SK-N-SH (cell line): Measurements from ENCODE around the gene EDN1. TPM values are rescaled to one million over a fixed set of nuclear protein-coding genes. Genes with fewer than 3 reads are reported as not detected.

Source experiments
- CTCF ChIA-PET: fragments of 300-600, 350-600 bp; formaldehyde crosslinking; extraction: SDS; loops from one replicate; lab custom pipeline; 2021; lab: Yijun Ruan, JAX
- POLR2A ChIA-PET: fragments of 350-600 bp; sonication (Branson Sonifier 250); formaldehyde crosslinking; extraction: SDS; loops from one replicate; lab custom pipeline; 2020; ENCODE audit warnings: antibody characterized with exemption, inconsistent platforms; lab: Yijun Ruan, JAX
- DNase-seq: peaks from one replicate; pipeline ENCODE4 v3.0.0; 2012
- H2AFZ ChIP-seq: fragments of 200-600 bp; sonication (generic); 2 replicates; pipeline ENCODE4 v1.8.1; 2016; ENCODE audit warnings: antibody characterized with exemption, mild to moderate bottlenecking, low read depth
- H3F3A ChIP-seq: fragments of 200-600 bp; sonication (generic); replicated peaks from 2 replicates; pipeline ENCODE3; 2016; ENCODE audit warnings: antibody characterized with exemption, mild to moderate bottlenecking; ENCODE audit not compliant: insufficient read depth
- H3K27ac ChIP-seq, 2 experiments: fragments of 200-500 bp in 1 of 2; fragments of 200-600 bp in 1 of 2; sonication (Bioruptor generic) in 1 of 2; sonication (generic), shearing (Covaris generic) in 1 of 2; 2 replicates each; pipeline versions ENCODE4 v1.5.1 to v1.6.1; 2014 to 2016; ENCODE audit warnings: low read depth in 2 of 2, inconsistent platforms in 1 of 2, low read length in 1 of 2, mild to moderate bottlenecking in 1 of 2, mixed read lengths in 1 of 2
- H3K27me3 ChIP-seq: fragments of 200-600 bp; sonication (generic), shearing (Covaris generic); 2 replicates; pipeline ENCODE4 v1.6.1; 2016; ENCODE audit warnings: mixed run types; ENCODE audit not compliant: insufficient read depth
- H3K36me3 ChIP-seq, 2 experiments: fragments of 200-500 bp in 1 of 2; fragments of 200-600 bp in 1 of 2; sonication (Bioruptor generic) in 1 of 2; sonication (generic) in 1 of 2; replicated peaks in 1 of 2; 2 replicates each; pipeline versions ENCODE3 to v1.5.1; 2014 to 2016; ENCODE audit warnings: low read length in 1 of 2, mild to moderate bottlenecking in 1 of 2; ENCODE audit not compliant: insufficient read depth in 2 of 2, control insufficient read depth in 1 of 2
- H3K4me1 ChIP-seq, 2 experiments: fragments of 200-500 bp in 1 of 2; fragments of 200-600 bp in 1 of 2; sonication (Bioruptor generic) in 1 of 2; sonication (generic), shearing (Covaris generic) in 1 of 2; 2 replicates each; pipeline versions ENCODE4 v1.5.1 to v1.6.1; 2014 to 2016; ENCODE audit warnings: low read depth in 1 of 2, low read length in 1 of 2, mixed run types in 1 of 2; ENCODE audit not compliant: insufficient read depth in 2 of 2, control insufficient read depth in 1 of 2
- H3K4me2 ChIP-seq: fragments of 200-600 bp; sonication (generic), shearing (Covaris generic); 2 replicates; pipeline ENCODE4 v1.6.1; 2017; ENCODE audit warnings: mixed run types
- H3K4me3 ChIP-seq, 2 experiments: fragments of 200-500 bp in 1 of 2; fragments of 200-600 bp in 1 of 2; sonication (Bioruptor generic) in 1 of 2; sonication (generic), shearing (Covaris generic) in 1 of 2; 2 replicates each; pipeline versions ENCODE4 v1.5.1 to v1.8.1; 2014 to 2016; ENCODE audit warnings: low read depth in 2 of 2, inconsistent platforms in 1 of 2, low read length in 1 of 2, mild to moderate bottlenecking in 1 of 2, mixed read lengths in 1 of 2, moderate library complexity in 1 of 2
- H3K79me2 ChIP-seq: fragments of 200-600 bp; sonication (generic); 2 replicates; pipeline ENCODE4 v1.8.1; 2017; ENCODE audit warnings: mild to moderate bottlenecking; ENCODE audit not compliant: insufficient read depth
- H3K9ac ChIP-seq: fragments of 200-600 bp; sonication (generic); 2 replicates; pipeline ENCODE4 v1.6.1; 2017; ENCODE audit warnings: mixed run types
- H3K9me2 ChIP-seq: fragments of 200-600 bp; sonication (generic); 2 replicates; pipeline ENCODE4 v1.6.1; 2017; ENCODE audit warnings: mixed run types
- H3K9me3 ChIP-seq: fragments of 200-600 bp; sonication (generic); 2 replicates; pipeline ENCODE4 v1.6.1; 2017; ENCODE audit warnings: mixed run types, mild to moderate bottlenecking, moderate library complexity
- H4K20me1 ChIP-seq: fragments of 200-600 bp; sonication (generic); 2 replicates; pipeline ENCODE4 v1.6.1; 2017; ENCODE audit warnings: mild to moderate bottlenecking, mixed run types; ENCODE audit not compliant: insufficient read depth
- EP300 ChIP-seq, 2 experiments: IDR thresholded peaks; 2 replicates each; pipeline versions ENCODE4 v1.4.0 to v1.6.1; 2012; ENCODE audit warnings: borderline replicate concordance in 1 of 2, low read depth in 1 of 2, low read length in 1 of 2
- FOXM1 ChIP-seq: IDR thresholded peaks from 2 replicates; pipeline ENCODE4 v1.4.0; 2012; ENCODE audit warnings: low read depth, mild to moderate bottlenecking
- GABPA ChIP-seq: IDR thresholded peaks from 2 replicates; pipeline ENCODE4 v1.4.0; 2012; ENCODE audit warnings: low read depth, mild to moderate bottlenecking
- JUND ChIP-seq: IDR thresholded peaks from 2 replicates; pipeline ENCODE4 v1.4.0; 2012
- MXI1 ChIP-seq: IDR thresholded peaks from 2 replicates; pipeline ENCODE4 v1.6.1; 2012; ENCODE audit warnings: mild to moderate bottlenecking, low read depth, low read length, improper control_type of control experiment
- NFIC ChIP-seq: IDR thresholded peaks from 2 replicates; pipeline ENCODE4 v1.4.0; 2012; ENCODE audit warnings: borderline replicate concordance
- NRF1 ChIP-seq: IDR thresholded peaks from 2 replicates; pipeline ENCODE4 v1.6.1; 2012; ENCODE audit warnings: low read depth, mild to moderate bottlenecking, low read length
- RAD21 ChIP-seq: IDR thresholded peaks from 2 replicates; pipeline ENCODE4 v1.6.1; 2012; ENCODE audit warnings: mild to moderate bottlenecking, low read length
- RFX5 ChIP-seq: IDR thresholded peaks from 2 replicates; pipeline ENCODE4 v1.6.1; 2012; ENCODE audit warnings: mild to moderate bottlenecking, improper control_type of control experiment, low read length
- SIN3A ChIP-seq: IDR thresholded peaks from 2 replicates; pipeline ENCODE4 v1.6.1; 2012; ENCODE audit warnings: low read depth, mild to moderate bottlenecking, low read length, moderate library complexity, borderline replicate concordance
- SMC3 ChIP-seq: IDR thresholded peaks from 2 replicates; pipeline ENCODE4 v1.6.1; 2012; ENCODE audit warnings: low read depth, low read length, improper control_type of control experiment
- TAF1 ChIP-seq: IDR thresholded peaks from 2 replicates; pipeline ENCODE4 v1.6.1; 2012; ENCODE audit warnings: low read depth, mild to moderate bottlenecking, low read length, moderate library complexity, borderline replicate concordance
- TCF12 ChIP-seq: IDR thresholded peaks from 2 replicates; pipeline ENCODE4 v1.4.0; 2012
- YY1 ChIP-seq: IDR thresholded peaks from 2 replicates; pipeline ENCODE4 v1.4.0; 2012; ENCODE audit warnings: low read depth, mild to moderate bottlenecking
- WGBS: methylation state at CpG from one replicate; pipeline ENCODE4 v1.1.6; 2017; ENCODE audit warnings: low lambda C conversion rate; 5-methylcytosine and 5-hydroxymethylcytosine counted together
- polyA plus RNA-seq, 3 experiments: library from polyadenylated mRNA; depleted of rRNA; stranded (reverse); fragments of >200 nt; gene quantifications; 2 replicates each; pipeline ENCODE4 v1.2.3, GENCODE V29; 2012
- TF ChIP-seq, protein P1 (sequence below): IDR thresholded peaks from 2 replicates; pipeline ENCODE4 v1.6.1; 2012; ENCODE audit warnings: mild to moderate bottlenecking, low read depth, low read length, moderate library complexity
- TF ChIP-seq, protein P2 (sequence below): IDR thresholded peaks from 2 replicates; pipeline ENCODE4 v1.4.0; 2012; ENCODE audit warnings: low read depth
- TF ChIP-seq, protein P3 (sequence below): fragments of 150-350 bp; IDR thresholded peaks from 2 replicates; pipeline ENCODE4 v1.6.1; 2017; ENCODE audit warnings: antibody characterized with exemption, low read length, low read depth, borderline replicate concordance
- TF ChIP-seq, protein P4 (sequence below): IDR thresholded peaks from 2 replicates; pipeline ENCODE4; 2012
- TF ChIP-seq, protein P5 (sequence below): fragments of 150-350 bp; IDR thresholded peaks from 2 replicates; pipeline ENCODE4 v1.6.1; 2016; ENCODE audit warnings: mild to moderate bottlenecking, low read depth, low read length

EDN1 gene
- polyA plus RNA-seq, 1 of the 3 experiments (the other 2 are of a cell fraction): 1.3 TPM

DNA sequence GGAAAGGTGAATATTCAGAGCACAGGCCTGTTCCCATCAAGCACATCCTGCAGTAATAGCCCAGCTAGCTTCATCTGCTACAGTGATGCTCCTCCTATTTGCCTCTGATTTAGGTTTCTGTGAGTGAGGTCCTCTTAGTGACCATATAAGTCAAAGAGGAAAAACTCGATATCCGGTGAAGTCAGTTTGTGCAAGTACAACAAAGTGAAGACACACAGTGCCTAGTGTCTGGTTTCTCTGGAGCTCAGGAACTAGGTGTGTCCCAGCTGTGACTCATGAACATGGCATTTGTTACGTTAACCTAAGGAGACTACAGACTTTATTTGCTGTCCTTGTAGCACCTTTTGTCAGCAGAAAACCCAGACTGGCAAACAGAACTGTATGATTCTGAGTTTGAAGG is 33.9 kb downstream of the EDN1 start:
- Histone ChIP-seq H3K27me3 (no peaks in the 10 kb centered on the region), H3K9ac (no peak overlapping the region), H4K20me1 (no peaks in the 10 kb centered on the region), H3K79me2 (no peaks in the 10 kb centered on the region), H3K4me1 (peaks cover 0 to 19% of the 10 kb centered on the region in 2 experiments; a peak in 1 of 4 replicates), H3K9me2 (no peaks in the 10 kb centered on the region), H3K9me3 (no peaks in the 10 kb centered on the region), H3F3A (no peaks in the 10 kb centered on the region), H3K4me2 (no peak overlapping the region), H2AFZ (no peak overlapping the region), H3K27ac (no peak overlapping the region), H3K36me3 (no peaks in the 10 kb centered on the region), H3K4me3 (no peak overlapping the region)
- WGBS: 60% methylated on average over 3 of the region's 3 CpGs
- TF ChIP-seq EP300 (IDR thresholded peaks at IDR 0.05; ENCODE audit: borderline replicate concordance in 1 of 2, low read depth in 1 of 2, low read length in 1 of 2) (no peak), JUND (peak; percentile 15; the same call in 1 of the 2 replicates)
- POLR2A ChIA-PET: no interaction called here
- CTCF ChIA-PET: interaction anchor here (1.8 kb wide), 1 partner anchor 34 kb away, joined by 6 read pairs; the partner anchor contains the start of gene EDN1
- DNase-seq: no peak

DNA sequence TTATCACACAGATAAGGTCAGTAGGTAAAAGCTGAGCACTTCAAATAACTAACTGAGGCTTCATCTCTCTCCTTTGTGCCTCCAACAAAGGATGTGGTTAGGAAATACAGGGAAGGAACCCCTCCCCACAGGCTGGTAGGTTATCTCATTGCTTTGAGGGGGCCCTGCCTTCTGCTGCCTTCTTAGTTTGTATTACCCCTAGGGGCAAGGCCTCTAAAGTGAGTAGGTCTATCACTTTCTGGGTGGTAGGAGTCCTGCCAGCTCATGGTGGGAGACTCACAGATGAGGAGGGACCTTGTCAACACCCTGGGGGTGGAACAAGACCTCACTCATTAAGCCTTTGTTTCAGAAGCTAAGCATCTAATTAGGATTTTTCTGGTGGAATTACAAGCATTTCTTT is 34.6 kb downstream of the EDN1 start:
- TF ChIP-seq TCF12 (no peak), FOXM1 (no peak), SIN3A (no peak), GABPA (no peak), JUND (no peak), RFX5 (no peak), SMC3 (no peak), NFIC (no peak), YY1 (no peak), NRF1 (no peak), MXI1 (no peak), RAD21 (no peak), TAF1 (no peak)
- TF ChIP-seq, protein P1, sequence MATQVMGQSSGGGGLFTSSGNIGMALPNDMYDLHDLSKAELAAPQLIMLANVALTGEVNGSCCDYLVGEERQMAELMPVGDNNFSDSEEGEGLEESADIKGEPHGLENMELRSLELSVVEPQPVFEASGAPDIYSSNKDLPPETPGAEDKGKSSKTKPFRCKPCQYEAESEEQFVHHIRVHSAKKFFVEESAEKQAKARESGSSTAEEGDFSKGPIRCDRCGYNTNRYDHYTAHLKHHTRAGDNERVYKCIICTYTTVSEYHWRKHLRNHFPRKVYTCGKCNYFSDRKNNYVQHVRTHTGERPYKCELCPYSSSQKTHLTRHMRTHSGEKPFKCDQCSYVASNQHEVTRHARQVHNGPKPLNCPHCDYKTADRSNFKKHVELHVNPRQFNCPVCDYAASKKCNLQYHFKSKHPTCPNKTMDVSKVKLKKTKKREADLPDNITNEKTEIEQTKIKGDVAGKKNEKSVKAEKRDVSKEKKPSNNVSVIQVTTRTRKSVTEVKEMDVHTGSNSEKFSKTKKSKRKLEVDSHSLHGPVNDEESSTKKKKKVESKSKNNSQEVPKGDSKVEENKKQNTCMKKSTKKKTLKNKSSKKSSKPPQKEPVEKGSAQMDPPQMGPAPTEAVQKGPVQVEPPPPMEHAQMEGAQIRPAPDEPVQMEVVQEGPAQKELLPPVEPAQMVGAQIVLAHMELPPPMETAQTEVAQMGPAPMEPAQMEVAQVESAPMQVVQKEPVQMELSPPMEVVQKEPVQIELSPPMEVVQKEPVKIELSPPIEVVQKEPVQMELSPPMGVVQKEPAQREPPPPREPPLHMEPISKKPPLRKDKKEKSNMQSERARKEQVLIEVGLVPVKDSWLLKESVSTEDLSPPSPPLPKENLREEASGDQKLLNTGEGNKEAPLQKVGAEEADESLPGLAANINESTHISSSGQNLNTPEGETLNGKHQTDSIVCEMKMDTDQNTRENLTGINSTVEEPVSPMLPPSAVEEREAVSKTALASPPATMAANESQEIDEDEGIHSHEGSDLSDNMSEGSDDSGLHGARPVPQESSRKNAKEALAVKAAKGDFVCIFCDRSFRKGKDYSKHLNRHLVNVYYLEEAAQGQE: no peak
- TF ChIP-seq, protein P2, sequence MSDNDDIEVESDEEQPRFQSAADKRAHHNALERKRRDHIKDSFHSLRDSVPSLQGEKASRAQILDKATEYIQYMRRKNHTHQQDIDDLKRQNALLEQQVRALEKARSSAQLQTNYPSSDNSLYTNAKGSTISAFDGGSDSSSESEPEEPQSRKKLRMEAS: no peak
- TF ChIP-seq, protein P3, sequence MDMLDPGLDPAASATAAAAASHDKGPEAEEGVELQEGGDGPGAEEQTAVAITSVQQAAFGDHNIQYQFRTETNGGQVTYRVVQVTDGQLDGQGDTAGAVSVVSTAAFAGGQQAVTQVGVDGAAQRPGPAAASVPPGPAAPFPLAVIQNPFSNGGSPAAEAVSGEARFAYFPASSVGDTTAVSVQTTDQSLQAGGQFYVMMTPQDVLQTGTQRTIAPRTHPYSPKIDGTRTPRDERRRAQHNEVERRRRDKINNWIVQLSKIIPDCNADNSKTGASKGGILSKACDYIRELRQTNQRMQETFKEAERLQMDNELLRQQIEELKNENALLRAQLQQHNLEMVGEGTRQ: no peak
- TF ChIP-seq, protein P4, sequence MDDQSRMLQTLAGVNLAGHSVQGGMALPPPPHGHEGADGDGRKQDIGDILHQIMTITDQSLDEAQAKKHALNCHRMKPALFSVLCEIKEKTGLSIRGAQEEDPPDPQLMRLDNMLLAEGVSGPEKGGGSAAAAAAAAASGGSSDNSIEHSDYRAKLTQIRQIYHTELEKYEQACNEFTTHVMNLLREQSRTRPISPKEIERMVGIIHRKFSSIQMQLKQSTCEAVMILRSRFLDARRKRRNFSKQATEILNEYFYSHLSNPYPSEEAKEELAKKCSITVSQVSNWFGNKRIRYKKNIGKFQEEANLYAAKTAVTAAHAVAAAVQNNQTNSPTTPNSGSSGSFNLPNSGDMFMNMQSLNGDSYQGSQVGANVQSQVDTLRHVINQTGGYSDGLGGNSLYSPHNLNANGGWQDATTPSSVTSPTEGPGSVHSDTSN: no peak
- TF ChIP-seq, protein P5, sequence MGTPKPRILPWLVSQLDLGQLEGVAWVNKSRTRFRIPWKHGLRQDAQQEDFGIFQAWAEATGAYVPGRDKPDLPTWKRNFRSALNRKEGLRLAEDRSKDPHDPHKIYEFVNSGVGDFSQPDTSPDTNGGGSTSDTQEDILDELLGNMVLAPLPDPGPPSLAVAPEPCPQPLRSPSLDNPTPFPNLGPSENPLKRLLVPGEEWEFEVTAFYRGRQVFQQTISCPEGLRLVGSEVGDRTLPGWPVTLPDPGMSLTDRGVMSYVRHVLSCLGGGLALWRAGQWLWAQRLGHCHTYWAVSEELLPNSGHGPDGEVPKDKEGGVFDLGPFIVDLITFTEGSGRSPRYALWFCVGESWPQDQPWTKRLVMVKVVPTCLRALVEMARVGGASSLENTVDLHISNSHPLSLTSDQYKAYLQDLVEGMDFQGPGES: no peak
- Histone ChIP-seq H3K9me3 (no peaks in the 10 kb centered on the region), H3K4me1 (peaks cover 0 to 19% of the 10 kb centered on the region in 2 experiments; a peak in 1 of 4 replicates), H3K9ac (no peak overlapping the region), H4K20me1 (no peaks in the 10 kb centered on the region), H3K9me2 (no peaks in the 10 kb centered on the region), H3K79me2 (no peaks in the 10 kb centered on the region), H3K4me3 (no peak overlapping the region), H3K4me2 (no peak overlapping the region), H3K27ac (no peak overlapping the region), H3F3A (no peaks in the 10 kb centered on the region), H3K27me3 (no peaks in the 10 kb centered on the region), H3K36me3 (no peaks in the 10 kb centered on the region), H2AFZ (no peak overlapping the region)
- POLR2A ChIA-PET: no interaction called here
- CTCF ChIA-PET: interaction anchor here (1.8 kb wide), 1 partner anchor 35 kb away, joined by 6 read pairs; the partner anchor contains the start of gene EDN1
- DNase-seq: no peak
